Lung (tissue), 12 donors: ENCODE measurements around the gene PRKAR1B. TPM values are rescaled to one million over a fixed set of nuclear protein-coding genes. Genes with fewer than 3 reads are reported as not detected.

Experiments used
- ATAC-seq: fragments of 200-7000 bp; cut with Tn5 transposase; one replicate; pipeline ENCODE4 v1.9.1; 2020; ENCODE audit warnings: moderate number of reproducible peaks; ENCODE audit not compliant: insufficient read depth, low FRiP score
- DNase-seq, 3 donors: peaks; one replicate each; pipeline ENCODE4 v3.0.0-alpha.2; 2013 to 2017
- H3K27ac ChIP-seq, 2 donors: one replicate each; pipeline ENCODE4 v1.5.1; 2013; ENCODE audit warnings: mild to moderate bottlenecking in 2 of 2, moderate library complexity in 2 of 2, control low read depth in 1 of 2, inconsistent platforms in 1 of 2, low read depth in 1 of 2, low read length in 1 of 2
- H3K27me3 ChIP-seq, 3 donors: one replicate each; pipeline ENCODE4 v1.5.1; 2013; ENCODE audit warnings: low read length in 2 of 3; ENCODE audit not compliant: control insufficient read depth in 3 of 3, insufficient read depth in 3 of 3
- H3K36me3 ChIP-seq, 4 donors: one replicate each; pipeline ENCODE4 v1.5.1; 2013; ENCODE audit warnings: low read length in 4 of 4, mild to moderate bottlenecking in 1 of 4, moderate library complexity in 1 of 4; ENCODE audit not compliant: control insufficient read depth in 4 of 4, insufficient read depth in 4 of 4
- H3K4me1 ChIP-seq, 5 donors: one replicate each; pipeline ENCODE4 v1.5.1; 2013; ENCODE audit warnings: low read length in 5 of 5, mild to moderate bottlenecking in 2 of 5, moderate library complexity in 1 of 5; ENCODE audit not compliant: control insufficient read depth in 5 of 5, insufficient read depth in 5 of 5
- H3K4me3 ChIP-seq: one replicate; pipeline ENCODE4 v1.5.1; 2013; ENCODE audit warnings: mild to moderate bottlenecking, control low read depth, moderate library complexity
- H3K9ac ChIP-seq, 2 donors: one replicate each; pipeline ENCODE4 v1.5.1; 2013; ENCODE audit warnings: low read length in 2 of 2, control low read depth in 1 of 2; ENCODE audit not compliant: insufficient read depth in 1 of 2
- H3K9me3 ChIP-seq, 4 donors: one replicate each; pipeline ENCODE4 v1.5.1; 2013; ENCODE audit warnings: low read length in 3 of 4, mild to moderate bottlenecking in 1 of 4, moderate library complexity in 1 of 4; ENCODE audit not compliant: control insufficient read depth in 4 of 4, insufficient read depth in 3 of 4
- CTCF ChIP-seq: IDR thresholded peaks from 2 replicates; pipeline ENCODE4 v1.5.1; 2012; ENCODE audit warnings: mild to moderate bottlenecking; ENCODE audit errors: control extremely low read depth, extremely low read depth
- WGBS, 2 donors: extraction: QIAGEN DNeasy Blood & Tissue Kit; methylation state at CpG; one replicate each; pipeline ENCODE4 v1.1.7; 2013; 5-methylcytosine and 5-hydroxymethylcytosine counted together
- polyA plus RNA-seq, 2 donors: library from polyadenylated mRNA; stranded (reverse); fragments of 200-250 nt; gene quantifications; one replicate each; pipeline ENCODE4 v1.2.1, GENCODE V29; 2013
- total RNA-seq, 2 donors: library from RNA; depleted of rRNA in 1 of 2; stranded (reverse); fragments of >200 nt in 1 of 2; gene quantifications; one replicate each; pipeline ENCODE4 v1.2.1, GENCODE V29; 2014 to 2021
- donor health status: control.
- donor health status: control.
- donor health status: Bipolar disorder and iron deficiency.
- donor health status: healthy.
- donor health status: DM: yes; HTN: yes; CAD: no.

The PRKAR1B gene
- total and polyA plus RNA-seq, 4 donors: 11.3 to 32.0 (median 16.3) TPM

DNA sequence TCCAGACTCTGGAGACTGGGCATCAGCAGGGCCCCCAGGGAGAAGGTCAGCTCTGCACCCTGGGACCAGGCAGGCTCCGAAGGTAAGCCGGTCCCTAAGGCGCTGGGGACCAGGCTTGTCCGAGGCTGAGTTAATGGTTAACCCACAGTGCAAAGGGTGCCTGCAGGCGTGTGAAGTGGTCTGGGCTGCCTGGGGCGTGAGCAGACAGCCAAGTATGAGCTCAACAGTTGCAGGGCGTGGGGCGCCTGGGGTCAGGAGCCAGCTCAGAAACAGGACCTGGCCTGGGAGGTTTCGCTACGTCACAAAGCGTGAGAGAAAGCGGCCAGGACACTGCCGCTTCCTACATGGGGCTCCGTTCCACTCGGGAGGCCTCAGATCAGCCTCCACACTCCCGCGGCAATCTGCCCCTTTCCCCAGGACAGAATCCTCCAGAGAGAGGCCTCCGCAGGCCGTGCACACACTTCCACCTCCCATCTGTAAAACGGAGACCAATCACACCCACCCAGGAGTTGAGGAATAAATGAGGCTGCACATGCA is 223.4 kb downstream of the PRKAR1B start:
- ATAC-seq: peak; percentile 67
- H3K9me3 ChIP-seq: peaks cover 0 to 1% (median 0%) of the 10 kb centered on the region in 4 donors
- peak; percentile 58 to 81 (median 79) for DNase-seq
- H3K27me3 ChIP-seq: no peaks in the 10 kb centered on the region
- no peak overlapping the region for H3K4me3 ChIP-seq
- H3K36me3 ChIP-seq: peaks cover 0 to 37% (median 3%) of the 10 kb centered on the region in 4 donors
- no peak for TF ChIP-seq CTCF
- peaks cover 0 to 33% (median 6%) of the 10 kb centered on the region in 5 donors for H3K4me1 ChIP-seq
- no peak overlapping the region for H3K9ac ChIP-seq
- 66 to 88% methylated on average over 20 of the region's 20 CpGs for WGBS, 2 donors
- H3K27ac ChIP-seq: peak overlapping the region; percentile 37 to 78

DNA sequence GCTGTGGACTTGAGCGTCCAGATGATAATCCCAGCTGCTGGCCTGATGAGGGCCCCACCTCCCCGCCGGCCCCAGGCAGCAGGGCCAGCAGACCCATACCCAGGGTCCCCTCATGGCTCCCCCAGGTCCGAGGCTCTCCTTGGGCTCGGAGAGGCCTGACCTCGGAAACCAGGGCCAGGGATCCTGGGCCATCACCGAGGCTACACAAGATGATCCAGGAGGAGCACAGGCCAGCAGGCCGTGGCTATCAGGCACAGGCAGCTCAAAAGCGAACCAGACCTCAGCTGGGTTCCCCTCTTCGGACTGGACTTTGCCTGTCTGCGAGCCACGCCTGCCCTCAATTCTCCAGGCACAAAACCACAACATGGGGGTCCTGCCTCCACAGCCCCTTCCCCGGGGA is 224.8 kb downstream of the PRKAR1B start:
- Histone ChIP-seq H3K27me3 (no peaks in the 10 kb centered on the region), H3K36me3 (peaks cover 0 to 37% (median 8%) of the 10 kb centered on the region in 4 donors), H3K4me1 (peaks cover 0 to 33% (median 6%) of the 10 kb centered on the region in 5 donors), H3K9me3 (peaks cover 0 to 1% (median 0%) of the 10 kb centered on the region in 4 donors), H3K27ac (no peak overlapping the region), H3K9ac (no peak overlapping the region), H3K4me3 (no peak overlapping the region)
- TF ChIP-seq CTCF: no peak
- DNase-seq (no peak), ATAC-seq (no peak)
- WGBS, 2 donors: 89 to 91% methylated on average over 13 of the region's 13 CpGs

- H3K4me3 ChIP-seq: no peak overlapping the region
- H3K27me3 ChIP-seq: no peaks in the 10 kb centered on the region
- no peak overlapping the region for H3K27ac ChIP-seq
- ATAC-seq (no peak), DNase-seq (no peak)
- peaks cover 0 to 35% (median 9%) of the 10 kb centered on the region in 4 donors for H3K36me3 ChIP-seq
- TF ChIP-seq CTCF: no peak
- peaks cover 0 to 33% (median 6%) of the 10 kb centered on the region in 5 donors for H3K4me1 ChIP-seq
- no peak overlapping the region for H3K9ac ChIP-seq
- peaks cover 0 to 1% (median 0%) of the 10 kb centered on the region in 4 donors for H3K9me3 ChIP-seq
- WGBS, 2 donors: 93 to 95% methylated on average over 7 of the region's 7 CpGs
Measured at GRCh38 chr7:501526-501925, 225.6 kb downstream of the PRKAR1B start.
